ENCODE measurements around the gene CAMKK2. TPM values are rescaled to one million over a fixed set of nuclear protein-coding genes. Genes with fewer than 3 reads are reported as not detected.

Gene CAMKK2
- total RNA-seq, 1 experiment from 2014 or later = 24.7 TPM

GRCh38 chr12:121245951-121246350 is 50.6 kb downstream of the CAMKK2 start:
- no peak for DNase-seq
- Histone ChIP-seq H3K23me2 (ENCODE audit: insufficient read length, low read depth, low read length, poor library complexity, severe bottlenecking) (no peaks in the 10 kb centered on the region), H3K14ac (ENCODE audit: insufficient read depth, low read length) (no peak overlapping the region), H3K9ac (ENCODE audit: extremely low read depth, insufficient read length, low read length) (no peak overlapping the region), H2BK120ac (ENCODE audit: low read depth, low read length, poor library complexity, severe bottlenecking) (no peak overlapping the region), H4K8ac (replicated peaks; ENCODE audit: insufficient read length, low read depth, low read length) (no peak overlapping the region), H3K56ac (ENCODE audit: insufficient read length, low read depth, low read length) (no peak overlapping the region), H3T11ph (ENCODE audit: low read length) (no peak overlapping the region), H3K27ac (ENCODE audit: insufficient read length, low read depth, low read length) (no peak overlapping the region), H4K5ac (ENCODE audit: insufficient read length, low read depth, low read length) (no peak overlapping the region), H3K23ac (ENCODE audit: insufficient read length, low read depth, low read length) (no peak overlapping the region), H3K9me3 (ENCODE audit: control insufficient read depth, low read depth, low read length) (no peaks in the 10 kb centered on the region), H2AFZ (ENCODE audit: low read length) (no peak overlapping the region), H3K4me2 (ENCODE audit: insufficient read depth, insufficient read length, low read length) (no peak overlapping the region), H3K4ac (ENCODE audit: low read depth, low read length) (no peak overlapping the region), H3K79me2 (ENCODE audit: insufficient read depth, low read length) (no peaks in the 10 kb centered on the region), H2AK5ac (ENCODE audit: insufficient read length, low read length) (no peak overlapping the region), H2BK12ac (ENCODE audit: insufficient read length, low read depth, low read length) (no peak overlapping the region), H2BK5ac (ENCODE audit: insufficient read length, low read length) (no peak overlapping the region), H4K20me1 (ENCODE audit: control insufficient read depth, insufficient read depth, insufficient read length) (no peaks in the 10 kb centered on the region), H3K4me1 (ENCODE audit: insufficient read depth, low read length) (no peaks in the 10 kb centered on the region), H2BK20ac (ENCODE audit: low read depth, low read length, poor library complexity, severe bottlenecking) (no peak overlapping the region), H3K79me1 (ENCODE audit: insufficient read depth, low read depth, low read length, poor library complexity, severe bottlenecking) (no peaks in the 10 kb centered on the region), H4K91ac (ENCODE audit: insufficient read length, low read depth, low read length) (no peak overlapping the region), H3K27me3 (ENCODE audit: insufficient read depth, low read length) (no peaks in the 10 kb centered on the region), H2BK15ac (ENCODE audit: low read depth, low read length) (no peak overlapping the region), H3K18ac (ENCODE audit: insufficient read length, low read depth, low read length) (no peak overlapping the region)
- H3K4me1 Mint-ChIP-seq = peaks cover 3 to 7% of the 10 kb centered on the region in 2 experiments
- peaks cover 27 to 45% (median 44%) of the 10 kb centered on the region in 3 experiments; a peak in 6 of 7 replicates for H3K36me3 Mint-ChIP-seq (ENCODE audit: insufficient read depth in 1 of 3, low read depth in 3 of 3)
- WGBS (ENCODE audit: extremely low coverage, insufficient read length, low lambda C conversion rate) = no CpG with 5 or more reads among the region's 7 CpGs
- H3K27me3 Mint-ChIP-seq (ENCODE audit: low read depth) = no peaks in the 10 kb centered on the region
- no peaks in the 10 kb centered on the region for H3K9me3 Mint-ChIP-seq
- no peak overlapping the region for H3K4me3 Mint-ChIP-seq
- TF ChIP-seq CTCF (conservative IDR thresholded peaks at IDR 0.05) = no peak
- H3K27ac Mint-ChIP-seq = no peak overlapping the region; a peak in 1 of 7 replicates
